B cell (primary cell): ENCODE results near the gene ELMO3. TPM values are rescaled to one million over a fixed set of nuclear protein-coding genes. Genes with fewer than 3 reads are reported as not detected.

Experiments
- ATAC-seq: fragments of 200-7000 bp; cut with Tn5 transposase; one replicate; pipeline ENCODE4 v1.10.0; 2021; ENCODE audit warnings: low read depth, mild to moderate bottlenecking, moderate number of reproducible peaks, moderate library complexity
- CTCF ChIA-PET: fragments of 350-600 bp; sonication (Branson Sonifier 250); formaldehyde crosslinking; loops from one replicate; lab custom pipeline; 2021; ENCODE audit warnings: antibody characterized with exemption, inconsistent platforms; lab: Charles Lee
- POLR2A ChIA-PET: fragments of 350-600 bp; sonication (Branson Sonifier 250); formaldehyde crosslinking; loops from one replicate; lab custom pipeline; 2021; ENCODE audit warnings: antibody characterized with exemption; lab: Charles Lee
- DNase-seq: peaks from one replicate; pipeline ENCODE4 v3.0.0; 2013
- H2AFZ ChIP-seq: 2 replicates; pipeline ENCODE4 v1.6.1; 2012; ENCODE audit warnings: mild to moderate bottlenecking, low read depth, low read length; ENCODE audit not compliant: insufficient read depth, poor library complexity, severe bottlenecking
- H3K27ac ChIP-seq, 2 donors: 1 replicate in 1 of 2; 2 replicates in 1 of 2; pipeline ENCODE4 v1.5.1; 2012 to 2013; ENCODE audit warnings: low read length in 2 of 2, mild to moderate bottlenecking in 2 of 2, moderate library complexity in 1 of 2
- H3K27me3 ChIP-seq, 4 experiments: fragments of 200-600 bp in 1 of 4; sonication (generic) in 1 of 4; replicated peaks in 1 of 4; 1 replicate in 2 of 4; 2 replicates in 2 of 4; pipeline versions ENCODE4 v1.6.1 to v1.7.0; 2013 to 2016; ENCODE audit warnings: low read length in 3 of 4, mild to moderate bottlenecking in 2 of 4, mixed read lengths in 1 of 4, moderate library complexity in 1 of 4; ENCODE audit not compliant: insufficient read depth in 4 of 4, control insufficient read depth in 3 of 4; ENCODE audit errors: control extremely low read depth in 1 of 4
- H3K36me3 ChIP-seq, 2 experiments: replicated peaks in 1 of 2; 1 replicate in 1 of 2; 2 replicates in 1 of 2; pipeline versions ENCODE4 v1.6.1 to v1.7.1; 2013; ENCODE audit warnings: low read length in 1 of 2; ENCODE audit not compliant: insufficient read depth in 2 of 2, control insufficient read depth in 1 of 2; ENCODE audit errors: control extremely low read depth in 1 of 2, extremely low read depth in 1 of 2
- H3K4me1 ChIP-seq, 2 donors: fragments of 200-600 bp in 1 of 2; sonication (generic) in 1 of 2; 1 replicate in 1 of 2; 2 replicates in 1 of 2; pipeline versions ENCODE4 v1.5.1 to v1.6.1; 2013 to 2017; ENCODE audit warnings: low read length in 2 of 2; ENCODE audit not compliant: control insufficient read depth in 2 of 2, insufficient read depth in 2 of 2
- H3K4me2 ChIP-seq: replicated peaks from 2 replicates; pipeline ENCODE3; 2012; ENCODE audit warnings: mild to moderate bottlenecking, low read depth, low read length; ENCODE audit not compliant: poor library complexity, severe bottlenecking
- H3K4me3 ChIP-seq, 5 experiments: fragments of 200-600 bp in 1 of 5; sonication (generic) in 1 of 5; 1 replicate in 3 of 5; 2 replicates in 2 of 5; pipeline versions ENCODE4 v1.5.1 to v1.7.0; 2011 to 2016; ENCODE audit warnings: low read length in 4 of 5, mild to moderate bottlenecking in 4 of 5, low read depth in 2 of 5, control low read depth in 1 of 5, moderate library complexity in 1 of 5; ENCODE audit not compliant: insufficient read depth in 1 of 5; ENCODE audit errors: control extremely low read depth in 1 of 5, extremely low read depth in 1 of 5
- H3K79me2 ChIP-seq: fragments of 200-600 bp; sonication (generic); one replicate; pipeline ENCODE4 v1.6.0; 2016; ENCODE audit warnings: low read length; ENCODE audit not compliant: control insufficient read depth, insufficient read depth
- H3K9ac ChIP-seq: fragments of 200-600 bp; sonication (generic); 2 replicates; pipeline ENCODE4 v1.6.1; 2017; ENCODE audit warnings: mild to moderate bottlenecking, low read length, moderate library complexity
- H3K9me3 ChIP-seq, 3 donors: one replicate each; pipeline versions ENCODE4 v1.6.1 to v1.7.1; 2013; ENCODE audit warnings: low read length in 2 of 3; ENCODE audit not compliant: control insufficient read depth in 2 of 3, insufficient read depth in 1 of 3; ENCODE audit errors: control extremely low read depth in 1 of 3
- H4K20me1 ChIP-seq: 2 replicates; pipeline ENCODE4 v1.6.0; 2012; ENCODE audit warnings: mild to moderate bottlenecking, low read length; ENCODE audit not compliant: insufficient read depth, control insufficient read depth, poor library complexity, severe bottlenecking
- H3K27ac Mint-ChIP-seq: one replicate; pipeline ENCODE4 v1.8.0; 2021; ENCODE audit warnings: mixed read lengths
- H3K27me3 Mint-ChIP-seq: one replicate; pipeline ENCODE4 v1.8.0; 2021; ENCODE audit warnings: mixed read lengths
- H3K4me1 Mint-ChIP-seq: one replicate; pipeline ENCODE4 v1.8.0; 2021; ENCODE audit warnings: mixed read lengths
- H3K4me3 Mint-ChIP-seq: one replicate; pipeline ENCODE4 v1.8.0; 2021; ENCODE audit warnings: mixed read lengths
- H3K9me3 Mint-ChIP-seq: one replicate; pipeline ENCODE4 v1.8.0; 2022; ENCODE audit warnings: mixed read lengths; ENCODE audit not compliant: insufficient read depth
- CTCF ChIP-seq: fragments of 200-600 bp; IDR thresholded peaks from one replicate; pipeline ENCODE4 v1.8.0; 2022; ENCODE audit warnings: antibody characterized with exemption, mild to moderate bottlenecking
- EZH2 ChIP-seq: IDR thresholded peaks from 2 replicates; pipeline ENCODE4 v1.6.1; 2012; ENCODE audit warnings: borderline replicate concordance, low read depth, mild to moderate bottlenecking, moderate library complexity, low read length; ENCODE audit not compliant: insufficient read depth, poor library complexity, severe bottlenecking
- WGBS: methylation state at CpG from one replicate; pipeline ENCODE4 v1.1.5; 2013; ENCODE audit warnings: missing lambda C conversion rate; ENCODE audit not compliant: insufficient coverage; 5-methylcytosine and 5-hydroxymethylcytosine counted together
- intact Hi-C: fragments of 100-400 bp; cut with micrococcal nuclease; formaldehyde crosslinking; loops from one replicate; pipeline ENCODE4 v1.10.0; 2022
- polyA plus RNA-seq: library from polyadenylated mRNA; depleted of rRNA; stranded (reverse); fragments of >200 nt; gene quantifications from 2 replicates; pipeline ENCODE4 v1.2.3, GENCODE V29; 2012
- total RNA-seq, 2 donors: library from RNA; stranded (reverse); fragments of 120-200 nt in 1 of 2; gene quantifications; 1 replicate in 1 of 2; 2 replicates in 1 of 2; pipeline versions ENCODE4 v1.2.3 to v1.2.4, GENCODE V29; 2013 to 2022

The ELMO3 gene
- total and polyA plus RNA-seq, 2 donors (not counting 1 experiment from before 2014, with no cell fraction given) = 9.1 to 9.6 TPM

- TF ChIP-seq EZH2 (no peak), CTCF (no peak)
- Mint-ChIP-seq H3K9me3 (no peaks in the 10 kb centered on the region), H3K4me1 (peaks cover 39% of the 10 kb centered on the region), H3K27me3 (no peaks in the 10 kb centered on the region), H3K4me3 (peak overlapping the region; percentile 92), H3K27ac (no peak overlapping the region)
- no peak for ATAC-seq
- H3K9ac ChIP-seq = no peak overlapping the region
- 98% methylated on average over 4 of the region's 6 CpGs for WGBS
- peaks cover 0 to 2% (median 0%) of the 10 kb centered on the region in 4 experiments for H3K27me3 ChIP-seq
- no peak overlapping the region for H2AFZ ChIP-seq
- peaks cover 0 to 5% (median 0%) of the 10 kb centered on the region in 3 donors for H3K9me3 ChIP-seq
- CTCF ChIA-PET = interaction anchor here (1.1 to 2.3 kb wide), 2 partner anchors 9 to 37 kb away, joined by 3 to 7 read pairs; no protein-coding TSS in a partner anchor
- no peak overlapping the region for H3K4me2 ChIP-seq
- peaks cover 22 to 28% of the 10 kb centered on the region in 2 donors for H3K4me1 ChIP-seq
- DNase-seq = no peak
- H3K36me3 ChIP-seq = peaks cover 0 to 49% of the 10 kb centered on the region in 2 experiments
- intact Hi-C loops = no loop called here
- peaks cover 43% of the 10 kb centered on the region for H3K79me2 ChIP-seq
- H3K27ac ChIP-seq = no peak overlapping the region
- H3K4me3 ChIP-seq = no peak overlapping the region
- POLR2A ChIA-PET = interaction anchor here (2.2 kb wide), 1 partner anchor 32 kb away, joined by 4 read pairs; the partner anchor contains the start of gene TMEM208
- peaks cover 54% of the 10 kb centered on the region for H4K20me1 ChIP-seq
Observed at GRCh38 chr16:67194260-67194659, 4.7 kb upstream of the ELMO3 start.

- POLR2A ChIA-PET = no interaction called here
- H3K4me2 ChIP-seq = no peak overlapping the region
- DNase-seq (no peak), ATAC-seq (no peak)
- Mint-ChIP-seq H3K9me3 (no peaks in the 10 kb centered on the region), H3K4me1 (peaks cover 39% of the 10 kb centered on the region), H3K27me3 (no peaks in the 10 kb centered on the region), H3K27ac (no peak overlapping the region), H3K4me3 (no peak overlapping the region)
- intact Hi-C loops = no loop called here
- H3K9ac ChIP-seq = no peak overlapping the region
- H3K36me3 ChIP-seq = peaks cover 0 to 51% of the 10 kb centered on the region in 2 experiments
- H3K9me3 ChIP-seq = peaks cover 0 to 5% (median 0%) of the 10 kb centered on the region in 3 donors
- H3K27me3 ChIP-seq = no peaks in the 10 kb centered on the region
- no peak overlapping the region for H3K27ac ChIP-seq
- peaks cover 54% of the 10 kb centered on the region for H4K20me1 ChIP-seq
- TF ChIP-seq EZH2 (no peak), CTCF (no peak)
- H3K4me3 ChIP-seq = no peak overlapping the region
- H3K4me1 ChIP-seq = peaks cover 22 to 28% of the 10 kb centered on the region in 2 donors
- H2AFZ ChIP-seq = no peak overlapping the region
- CTCF ChIA-PET = interaction anchor here (0.5 to 2.3 kb wide), 3 partner anchors 11 to 252 kb away, joined by 3 to 7 read pairs (median 3); no protein-coding TSS in a partner anchor
- peaks cover 43% of the 10 kb centered on the region for H3K79me2 ChIP-seq
- 94% methylated on average over 5 of the region's 5 CpGs for WGBS
Observed at GRCh38 chr16:67195676-67196075, 3.3 kb upstream of the ELMO3 start.
